Tibial artery (tissue), 4 donors: Measurements from ENCODE around the gene HTR3B.

Experiments
- DNase-seq, 2 donors: peaks; one replicate each; pipeline ENCODE4 v3.0.0-alpha.2; 2019
- H3K27ac ChIP-seq, 2 donors: fragments of 200-600 bp; sonication (generic) in 1 of 2; 1 replicate in 1 of 2; 2 replicates in 1 of 2; pipeline ENCODE4 v1.5.1; 2018 to 2019; ENCODE audit warnings: mild to moderate bottlenecking in 1 of 2
- H3K27me3 ChIP-seq, 2 donors: fragments of 200-600 bp; sonication (generic) in 1 of 2; one replicate each; pipeline versions ENCODE4 v1.5.1 to v1.6.0; 2016 to 2019
- H3K36me3 ChIP-seq, 3 donors: fragments of 200-600 bp; sonication (generic) in 2 of 3; one replicate each; pipeline ENCODE4 v1.5.1; 2016 to 2019; ENCODE audit warnings: mild to moderate bottlenecking in 2 of 3
- H3K4me1 ChIP-seq, 4 donors: fragments of 200-600 bp; sonication (generic) in 2 of 4; 1 replicate in 3 of 4; 2 replicates in 1 of 4; pipeline ENCODE4 v1.5.1; 2016 to 2019
- H3K4me3 ChIP-seq, 2 donors: fragments of 200-600 bp; sonication (generic) in 1 of 2; 1 replicate in 1 of 2; 2 replicates in 1 of 2; pipeline ENCODE4 v1.5.1; 2018 to 2019; ENCODE audit warnings: mild to moderate bottlenecking in 2 of 2
- H3K9me3 ChIP-seq, 3 donors: fragments of 200-600 bp; sonication (generic) in 1 of 3; one replicate each; pipeline ENCODE4 v1.5.1; 2016 to 2019
- intact Hi-C: fragments of 100-400 bp; cut with DNase I; formaldehyde crosslinking; loops from one replicate; pipeline ENCODE4 v1.15.0; 2023; ENCODE audit warnings: low total_unique reads
- TF ChIP-seq, protein P1 (sequence below), 2 experiments: fragments of 200-600 bp in 1 of 2; fragments of 450-650 bp in 1 of 2; IDR thresholded peaks; one replicate each; pipeline ENCODE4 v1.5.1; 2017 to 2019; ENCODE audit warnings: antibody characterized with exemption in 2 of 2, mild to moderate bottlenecking in 1 of 2, moderate library complexity in 1 of 2

The HTR3B gene

GRCh38 chr11:113904379-113905101, at the start of gene HTR3B:
Gene HTR3B, plus strand, starts transcription at chr11:113904796. Its CDS starts 138 bp downstream, at chr11:113904934.
- H3K27ac ChIP-seq: no peak within 1 kb of the TSS
- intact Hi-C loops: no loop called here
- no peak for DNase-seq

DNA sequence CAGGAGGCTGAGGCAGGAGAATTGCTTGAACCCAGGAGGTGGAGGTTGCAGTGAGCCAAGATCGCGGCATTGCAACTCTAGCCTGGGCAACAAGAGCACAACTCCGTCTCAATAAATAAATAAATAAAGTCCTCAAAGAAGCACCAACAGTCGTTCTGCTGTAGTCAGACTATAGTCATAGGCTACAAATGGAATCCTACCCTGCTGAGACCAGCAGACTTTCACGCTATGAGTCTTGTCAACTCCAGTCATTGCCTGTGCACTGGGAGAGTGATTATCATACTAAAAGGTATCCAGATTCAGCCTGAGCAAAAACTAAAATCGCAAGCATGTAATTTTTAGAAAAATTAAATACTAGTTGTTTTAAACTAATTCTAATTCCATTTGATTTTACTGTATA, 48.8 kb upstream of the HTR3B start:
- TF ChIP-seq, protein P1, sequence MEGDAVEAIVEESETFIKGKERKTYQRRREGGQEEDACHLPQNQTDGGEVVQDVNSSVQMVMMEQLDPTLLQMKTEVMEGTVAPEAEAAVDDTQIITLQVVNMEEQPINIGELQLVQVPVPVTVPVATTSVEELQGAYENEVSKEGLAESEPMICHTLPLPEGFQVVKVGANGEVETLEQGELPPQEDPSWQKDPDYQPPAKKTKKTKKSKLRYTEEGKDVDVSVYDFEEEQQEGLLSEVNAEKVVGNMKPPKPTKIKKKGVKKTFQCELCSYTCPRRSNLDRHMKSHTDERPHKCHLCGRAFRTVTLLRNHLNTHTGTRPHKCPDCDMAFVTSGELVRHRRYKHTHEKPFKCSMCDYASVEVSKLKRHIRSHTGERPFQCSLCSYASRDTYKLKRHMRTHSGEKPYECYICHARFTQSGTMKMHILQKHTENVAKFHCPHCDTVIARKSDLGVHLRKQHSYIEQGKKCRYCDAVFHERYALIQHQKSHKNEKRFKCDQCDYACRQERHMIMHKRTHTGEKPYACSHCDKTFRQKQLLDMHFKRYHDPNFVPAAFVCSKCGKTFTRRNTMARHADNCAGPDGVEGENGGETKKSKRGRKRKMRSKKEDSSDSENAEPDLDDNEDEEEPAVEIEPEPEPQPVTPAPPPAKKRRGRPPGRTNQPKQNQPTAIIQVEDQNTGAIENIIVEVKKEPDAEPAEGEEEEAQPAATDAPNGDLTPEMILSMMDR (IDR thresholded peaks at IDR 0.05): no peak
- Histone ChIP-seq H3K36me3 (peaks cover 13 to 22% (median 20%) of the 10 kb centered on the region in 3 donors), H3K4me1 (no peaks in the 10 kb centered on the region), H3K27ac (no peak overlapping the region), H3K4me3 (no peak overlapping the region), H3K9me3 (no peaks in the 10 kb centered on the region), H3K27me3 (no peaks in the 10 kb centered on the region)
- DNase-seq: no peak
- intact Hi-C loops: no loop called here

More at GRCh38 chr11:113904379-113905101, at the start of gene HTR3B:
- Histone ChIP-seq H3K4me1 (no peaks in the 10 kb centered on the region), H3K36me3 (no peaks in the 10 kb centered on the region), H3K27me3 (peaks cover 0 to 21% of the 10 kb centered on the region in 2 donors), H3K4me3 (no peak within 1 kb of the TSS), H3K9me3 (no peaks in the 10 kb centered on the region)
- TF ChIP-seq, protein P1 (IDR thresholded peaks at IDR 0.05): no peak

DNA sequence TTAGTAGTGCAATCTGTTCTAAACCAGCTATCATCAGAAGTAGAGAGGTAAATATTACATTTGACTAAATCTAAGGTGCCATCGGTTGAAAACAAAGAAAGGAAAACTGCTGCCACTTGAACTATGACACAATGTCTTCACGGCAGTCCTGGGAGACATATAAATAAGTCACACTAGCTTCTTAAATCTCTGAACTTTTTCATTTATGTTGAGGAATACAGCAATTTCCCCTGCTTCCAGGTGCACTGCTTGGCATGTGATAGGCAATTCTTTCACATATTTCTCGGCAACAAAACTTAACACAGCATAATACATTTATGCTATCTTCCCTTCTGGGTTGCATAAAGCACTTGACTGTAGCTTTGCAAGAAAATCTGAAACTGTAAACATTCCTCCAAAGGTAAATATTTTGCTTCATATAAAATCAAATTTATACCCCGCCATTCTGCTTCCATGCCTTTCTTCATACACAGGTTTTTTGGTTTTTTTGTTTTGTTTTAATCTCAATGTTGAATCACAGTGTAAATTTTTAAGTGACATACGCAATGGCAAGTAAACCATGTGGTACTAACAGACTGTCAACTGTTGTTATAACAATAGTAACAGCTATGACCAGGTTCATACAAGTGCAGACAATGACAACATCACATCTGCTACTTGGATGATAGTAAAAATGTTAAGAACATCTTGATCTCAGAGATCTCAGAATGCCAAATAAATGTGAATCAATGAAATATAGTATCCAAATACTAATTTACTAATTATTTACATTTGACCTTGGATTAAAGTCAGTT, 47.4 kb upstream of the HTR3B start:
- Histone ChIP-seq H3K36me3 (peaks cover 4 to 8% (median 7%) of the 10 kb centered on the region in 3 donors), H3K4me3 (no peak overlapping the region), H3K27ac (no peak overlapping the region), H3K4me1 (no peaks in the 10 kb centered on the region), H3K27me3 (no peaks in the 10 kb centered on the region), H3K9me3 (no peaks in the 10 kb centered on the region)
- no peak for DNase-seq
- intact Hi-C loops: no loop called here
- TF ChIP-seq, protein P1 (IDR thresholded peaks at IDR 0.05): no peak

DNA sequence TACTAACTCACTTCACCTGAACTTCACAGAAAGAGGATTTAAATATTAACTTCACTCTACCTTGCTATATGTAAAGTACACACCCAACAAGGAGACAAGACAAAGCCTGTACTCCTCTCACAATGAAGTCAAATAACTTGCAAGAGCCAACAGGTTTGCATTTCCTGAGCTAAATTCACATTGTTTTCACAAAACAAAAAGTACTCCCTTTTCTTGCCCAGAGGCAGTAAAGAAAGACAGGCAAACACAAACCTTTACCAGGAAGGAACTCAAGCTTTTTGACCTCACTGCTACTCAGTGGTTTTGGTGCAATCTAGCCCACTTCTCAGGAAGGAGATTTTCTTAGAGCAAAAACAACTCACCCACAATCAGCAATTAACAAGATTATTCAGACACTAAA, 44.9 kb upstream of the HTR3B start:
- TF ChIP-seq, protein P1 (IDR thresholded peaks at IDR 0.05): no peak
- H3K4me1 ChIP-seq: no peaks in the 10 kb centered on the region
- DNase-seq: no peak
- no peak overlapping the region for H3K4me3 ChIP-seq
- H3K9me3 ChIP-seq: no peaks in the 10 kb centered on the region
- intact Hi-C loops: no loop called here
- H3K36me3 ChIP-seq: no peaks in the 10 kb centered on the region
- H3K27ac ChIP-seq: no peak overlapping the region
- H3K27me3 ChIP-seq: no peaks in the 10 kb centered on the region

- no peak overlapping the region for H3K27ac ChIP-seq
- TF ChIP-seq, protein P1 (IDR thresholded peaks at IDR 0.05): no peak
- intact Hi-C loops: no loop called here
- H3K4me3 ChIP-seq: no peak overlapping the region
- no peaks in the 10 kb centered on the region for H3K27me3 ChIP-seq
- H3K36me3 ChIP-seq: no peaks in the 10 kb centered on the region
- H3K4me1 ChIP-seq: no peaks in the 10 kb centered on the region
- no peaks in the 10 kb centered on the region for H3K9me3 ChIP-seq
- no peak for DNase-seq
These were observed 42.2 kb upstream of the HTR3B start for GRCh38 chr11:113862435-113862834.
